COR-L47 (cell line): ENCODE results near the gene PRADC1.

ENCODE experiments used
- DNase-seq: peaks from one replicate; lab custom pipeline; 2025; lab: John Stamatoyannopoulos, UW

PRADC1 gene

GRCh38 chr2:73258913-73259215, 25.8 kb upstream of the PRADC1 start:
- DNase-seq = no peak

GRCh38 chr2:73258186-73258912, 25.3 kb upstream of the PRADC1 start:
- no peak for DNase-seq

- no peak for DNase-seq
These were observed 24.5 kb upstream of the PRADC1 start for GRCh38 chr2:73257425-73258125.

- no peak for DNase-seq
These were observed 24.0 kb upstream of the PRADC1 start for GRCh38 chr2:73257021-73257420.

- DNase-seq = no peak
These were observed 23.5 kb upstream of the PRADC1 start for GRCh38 chr2:73256618-73256922.

- no peak for DNase-seq
These were observed 23.0 kb upstream of the PRADC1 start for GRCh38 chr2:73255907-73256617.

- no peak for DNase-seq
These were observed 22.1 kb upstream of the PRADC1 start for GRCh38 chr2:73255007-73255644.

GRCh38 chr2:73254343-73255006, 21.4 kb upstream of the PRADC1 start:
- DNase-seq = no peak

GRCh38 chr2:73253901-73254300, 20.9 kb upstream of the PRADC1 start:
- no peak for DNase-seq

- DNase-seq = no peak
These were observed 20.4 kb upstream of the PRADC1 start for GRCh38 chr2:73253400-73253799.

- no peak for DNase-seq
These were observed 19.4 kb upstream of the PRADC1 start for GRCh38 chr2:73252238-73253027.

GRCh38 chr2:73250872-73251846, 18.1 kb upstream of the PRADC1 start:
- no peak for DNase-seq

GRCh38 chr2:73249636-73250035, 16.6 kb upstream of the PRADC1 start:
- DNase-seq = no peak

GRCh38 chr2:73246850-73247249, 13.8 kb upstream of the PRADC1 start:
- no peak for DNase-seq

GRCh38 chr2:73244580-73244979, 11.5 kb upstream of the PRADC1 start:
- no peak for DNase-seq

GRCh38 chr2:73243884-73244570, 11.0 kb upstream of the PRADC1 start:
- DNase-seq = no peak

- DNase-seq = no peak
These were observed 6.7 kb upstream of the PRADC1 start for GRCh38 chr2:73239776-73240175.

GRCh38 chr2:73238976-73239375, 5.9 kb upstream of the PRADC1 start:
- DNase-seq = no peak

- no peak for DNase-seq
These were observed 5.1 kb upstream of the PRADC1 start for GRCh38 chr2:73238149-73238548.

GRCh38 chr2:73237168-73237567, 4.1 kb upstream of the PRADC1 start:
- DNase-seq = no peak
